Measurements from ENCODE around the gene PACRG.

The PACRG gene

DNA sequence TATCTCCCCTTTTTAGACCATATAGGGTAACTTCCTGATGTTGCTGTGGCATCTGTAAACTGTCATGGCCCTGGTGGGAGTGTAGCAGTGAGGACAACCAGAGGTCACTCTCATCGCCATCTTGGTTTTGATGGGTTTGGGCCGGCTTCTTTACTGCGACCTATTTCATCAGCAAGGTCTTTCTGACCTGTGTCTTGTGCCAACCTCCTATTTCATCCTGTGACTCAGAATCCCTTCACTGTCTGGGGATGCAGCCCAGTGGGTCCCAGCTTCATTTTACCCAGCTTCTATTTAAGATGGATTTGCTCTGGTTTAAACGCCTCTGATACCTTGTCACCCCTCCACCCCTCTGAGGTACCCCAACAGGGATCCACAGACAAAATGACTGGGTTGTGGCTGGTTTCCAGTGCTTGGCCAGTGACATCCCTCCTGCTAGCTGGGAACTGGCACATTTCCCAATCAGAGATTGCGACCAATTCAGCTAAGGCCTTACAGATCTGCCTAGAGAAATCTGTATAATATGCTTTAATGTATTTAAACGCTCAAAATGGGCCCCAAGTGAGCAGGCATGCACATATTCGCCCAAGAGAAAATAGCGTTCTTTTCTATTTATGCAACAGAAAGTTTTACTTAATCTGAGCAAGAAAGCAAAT lies 371.2 kb downstream of the PACRG start:
- no peak for DNase-seq

DNA sequence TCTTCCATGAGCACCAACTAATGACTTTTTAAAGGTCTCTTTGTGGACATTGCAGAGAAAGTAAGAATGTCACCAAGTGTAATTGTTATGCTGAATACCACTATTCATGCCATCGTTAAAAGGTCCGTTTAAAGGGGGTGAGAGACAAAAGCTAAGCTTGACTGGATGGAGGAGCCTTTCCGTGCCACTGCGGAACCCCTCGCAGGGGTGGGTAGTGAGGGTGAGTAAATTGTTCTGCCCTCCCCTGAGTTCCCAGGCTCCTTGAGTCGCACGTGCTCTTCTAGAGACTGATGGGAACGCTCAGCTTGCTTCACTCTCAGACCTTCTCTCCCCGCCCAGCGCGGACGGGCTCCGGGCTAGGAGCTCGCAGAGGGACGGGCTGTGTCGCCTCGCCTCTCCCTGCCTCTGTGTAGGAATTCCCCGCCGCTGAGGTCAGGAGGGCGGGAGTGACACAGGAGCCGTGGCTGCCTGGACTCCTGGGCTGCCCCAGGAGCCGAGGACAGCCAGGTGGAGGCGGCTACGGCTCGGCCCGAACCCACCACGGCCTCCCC lies 371.9 kb downstream of the PACRG start:
- DNase-seq: no peak

DNA sequence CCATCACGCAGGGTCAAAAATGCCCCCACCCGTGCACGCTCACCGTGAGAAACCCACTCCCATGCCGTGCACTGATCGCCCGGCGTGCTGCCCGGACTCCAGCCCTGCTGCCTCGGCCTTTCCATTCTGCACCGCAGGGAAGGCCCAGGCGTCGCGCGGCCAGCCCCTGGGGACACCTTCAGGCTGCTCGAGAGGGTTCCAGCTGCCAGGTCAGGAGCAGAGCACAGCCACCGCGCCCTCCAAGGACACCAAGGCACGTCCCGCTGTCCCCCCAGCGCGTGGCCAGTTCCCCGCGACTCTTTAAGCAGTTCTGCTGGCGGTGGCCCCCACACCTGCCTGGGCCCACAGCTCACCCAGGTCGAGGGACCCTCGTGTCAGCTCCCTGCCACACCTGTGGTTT lies 372.5 kb downstream of the PACRG start:
- DNase-seq: no peak

DNA sequence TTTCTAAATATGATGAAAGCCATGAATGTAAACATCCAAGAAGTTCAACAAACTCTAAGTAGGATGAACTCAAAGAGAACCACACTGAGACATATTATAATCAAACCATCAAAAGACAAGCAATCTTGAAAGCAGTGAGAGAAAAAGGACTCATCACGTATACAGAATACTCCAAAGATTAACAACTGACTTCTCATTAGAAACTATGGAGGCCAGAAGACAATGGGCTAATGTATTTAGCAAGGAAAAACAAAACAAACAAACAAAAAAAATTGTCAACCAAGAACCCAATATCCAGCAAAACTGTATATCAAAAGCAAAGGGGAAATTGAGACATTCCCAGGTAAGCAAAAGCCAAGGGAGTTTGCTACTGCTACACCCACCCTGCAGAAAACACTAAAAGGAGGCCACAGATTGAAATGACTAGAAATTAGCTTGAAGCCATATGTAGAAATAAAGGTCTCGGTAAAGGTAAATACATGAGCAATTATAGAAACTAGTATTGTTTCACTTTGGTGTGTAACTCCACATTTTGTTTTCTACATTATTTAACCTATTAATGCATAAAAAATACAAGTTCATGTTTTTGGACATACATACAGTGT lies 385.7 kb downstream of the PACRG start:
- no peak for DNase-seq

DNA sequence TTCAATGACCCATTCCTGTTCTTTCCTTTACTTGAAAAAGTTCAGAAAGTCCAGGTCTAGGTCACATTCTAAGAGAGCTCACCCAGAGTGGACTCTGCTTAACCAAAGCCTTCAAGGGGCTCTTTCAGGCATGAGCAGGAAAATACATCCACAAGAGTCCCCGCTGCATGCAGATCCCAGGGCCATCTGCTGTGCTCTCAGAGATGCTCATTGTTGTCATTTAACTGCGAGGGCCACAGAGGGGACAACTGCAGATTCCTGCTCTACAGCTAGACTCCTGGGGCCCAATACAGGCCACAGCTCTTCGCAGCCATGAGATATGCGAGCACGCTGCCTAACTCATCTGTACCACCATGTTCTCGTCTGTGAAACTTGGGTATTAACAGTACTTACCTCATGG lies 391.2 kb downstream of the PACRG start:
- no peak for DNase-seq

DNA sequence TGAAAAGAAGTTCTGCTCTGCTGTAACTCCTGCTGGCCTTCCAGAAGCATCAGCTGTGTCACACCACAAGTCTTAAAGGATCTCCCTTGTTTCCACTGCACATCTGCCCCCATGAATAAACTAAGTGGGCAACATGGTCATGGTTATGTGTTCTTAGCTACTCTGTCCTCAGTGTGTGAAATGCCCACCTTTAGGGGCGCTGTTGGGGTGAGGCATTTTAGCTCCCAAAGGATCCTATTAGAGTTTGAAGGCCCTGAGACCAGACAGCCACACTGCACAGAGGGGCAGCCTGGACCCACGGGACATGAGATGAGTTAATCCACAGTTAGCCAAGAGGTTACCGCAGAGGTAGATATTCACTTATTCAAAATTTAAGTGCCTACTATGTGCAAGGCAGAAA lies 392.4 kb downstream of the PACRG start:
- no peak for DNase-seq

DNA sequence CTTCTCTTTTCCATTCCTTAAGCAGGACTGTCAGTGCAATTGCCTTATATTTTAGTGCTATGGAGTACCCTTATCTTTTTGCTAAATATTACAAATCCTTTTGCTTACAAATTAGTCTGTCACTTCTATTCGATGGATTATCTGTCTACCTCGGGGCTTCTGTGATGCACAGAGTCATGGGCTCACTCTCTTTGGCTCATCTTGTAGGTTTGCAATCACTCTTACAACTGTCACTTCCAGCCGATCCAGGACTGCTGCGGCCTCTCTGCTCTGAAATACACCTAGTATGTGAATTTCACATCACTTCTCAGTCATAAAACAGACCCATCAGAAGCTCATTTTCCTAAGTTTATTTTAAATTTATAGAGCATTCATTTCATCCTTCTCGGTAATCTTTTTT lies 393.5 kb downstream of the PACRG start:
- DNase-seq: no peak

DNA sequence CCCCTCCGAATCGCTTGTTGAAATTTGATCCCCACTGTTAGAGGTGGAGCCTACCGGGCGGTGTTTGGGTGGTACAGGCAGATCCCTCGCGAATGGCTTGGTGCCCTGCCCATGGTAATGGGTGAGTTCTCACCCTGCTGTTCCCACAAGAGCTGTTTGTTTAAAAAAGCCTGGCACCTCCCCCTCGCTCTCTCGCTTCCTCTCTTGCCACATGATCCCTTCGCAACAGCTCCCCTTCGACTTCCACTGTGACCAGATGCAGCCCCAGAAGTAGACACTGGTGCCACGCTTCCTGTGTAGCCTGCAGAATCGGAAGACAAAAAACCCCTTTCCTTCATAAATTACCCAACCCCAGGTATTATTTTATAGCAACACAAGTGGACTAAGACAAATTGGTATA lies 394.6 kb downstream of the PACRG start:
- no peak for DNase-seq

DNA sequence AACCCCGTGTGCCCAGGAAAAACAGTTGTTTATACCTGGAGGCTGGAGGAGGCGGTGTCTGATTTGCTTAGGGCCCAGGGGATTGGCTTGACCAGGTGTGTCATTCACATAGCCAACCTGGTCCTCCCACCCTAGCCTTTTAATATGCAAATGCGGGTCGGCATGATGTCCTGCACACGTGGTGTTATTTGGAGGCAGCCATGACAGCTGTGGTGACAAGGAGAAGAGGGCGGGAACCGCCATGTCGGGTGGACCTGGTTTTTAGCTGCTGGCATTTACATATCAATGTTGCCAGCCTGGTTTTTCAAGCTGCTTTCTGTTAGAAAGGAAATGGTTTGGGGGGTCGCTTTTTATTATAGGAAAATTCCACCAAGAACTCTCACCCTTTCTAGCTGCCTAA lies 395.3 kb downstream of the PACRG start:
- DNase-seq: no peak

DNA sequence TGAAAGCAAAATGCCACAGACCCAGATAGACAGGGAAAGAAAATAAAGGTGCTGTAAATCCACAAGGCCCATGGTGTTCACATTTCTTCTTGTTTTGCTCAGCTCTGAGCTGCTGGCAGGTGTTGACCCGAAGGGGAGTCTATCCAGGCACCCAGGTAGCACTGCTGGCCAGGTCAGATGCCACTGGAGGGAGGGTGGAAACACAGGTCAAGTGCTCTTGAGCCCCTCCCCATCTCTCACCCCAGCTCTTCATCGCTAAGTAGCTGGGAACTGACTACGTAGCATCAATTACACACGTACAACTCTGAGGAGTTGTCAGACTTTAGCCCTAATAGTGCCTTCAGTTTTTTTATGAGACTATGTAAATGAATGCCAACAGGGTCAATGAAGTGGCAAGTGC lies 399.0 kb downstream of the PACRG start:
- no peak for DNase-seq

DNA sequence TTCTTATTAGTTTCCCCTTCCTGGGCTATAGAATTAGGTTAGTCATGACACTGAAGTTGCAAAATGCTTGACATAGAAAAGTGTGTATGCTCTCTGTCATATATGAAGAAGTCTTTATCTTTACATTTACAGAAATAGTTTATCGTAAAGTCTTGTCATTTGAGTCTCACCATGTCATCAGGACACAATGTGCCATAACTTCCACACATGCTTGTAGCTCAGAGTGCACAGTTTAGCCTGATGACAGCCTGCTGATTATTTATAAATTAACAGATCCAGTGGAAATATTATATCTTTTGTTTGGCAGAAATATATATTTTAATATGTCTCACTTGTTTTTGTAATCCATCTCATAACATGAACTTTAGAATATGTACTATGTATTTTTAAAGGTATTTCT lies 399.8 kb downstream of the PACRG start:
- no peak for DNase-seq

DNA sequence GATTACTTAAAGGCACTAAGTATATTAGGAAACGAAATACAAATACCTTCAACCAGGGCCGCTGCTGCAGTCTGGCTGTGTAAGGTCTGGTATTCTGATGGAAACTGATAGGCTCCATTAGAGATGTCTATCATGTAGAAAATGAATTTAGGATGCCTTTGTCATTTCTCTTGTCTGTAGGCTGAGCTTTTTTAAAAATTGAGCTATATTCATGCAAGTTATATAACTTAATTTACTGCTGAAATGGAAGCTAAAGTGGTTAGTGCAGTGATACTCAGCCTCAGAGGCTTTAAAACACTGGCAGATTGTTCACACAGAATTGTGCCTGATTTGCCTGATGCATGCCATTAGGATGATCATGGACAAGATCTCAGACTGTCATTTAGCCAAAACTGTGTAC lies 400.6 kb downstream of the PACRG start:
- no peak for DNase-seq

DNA sequence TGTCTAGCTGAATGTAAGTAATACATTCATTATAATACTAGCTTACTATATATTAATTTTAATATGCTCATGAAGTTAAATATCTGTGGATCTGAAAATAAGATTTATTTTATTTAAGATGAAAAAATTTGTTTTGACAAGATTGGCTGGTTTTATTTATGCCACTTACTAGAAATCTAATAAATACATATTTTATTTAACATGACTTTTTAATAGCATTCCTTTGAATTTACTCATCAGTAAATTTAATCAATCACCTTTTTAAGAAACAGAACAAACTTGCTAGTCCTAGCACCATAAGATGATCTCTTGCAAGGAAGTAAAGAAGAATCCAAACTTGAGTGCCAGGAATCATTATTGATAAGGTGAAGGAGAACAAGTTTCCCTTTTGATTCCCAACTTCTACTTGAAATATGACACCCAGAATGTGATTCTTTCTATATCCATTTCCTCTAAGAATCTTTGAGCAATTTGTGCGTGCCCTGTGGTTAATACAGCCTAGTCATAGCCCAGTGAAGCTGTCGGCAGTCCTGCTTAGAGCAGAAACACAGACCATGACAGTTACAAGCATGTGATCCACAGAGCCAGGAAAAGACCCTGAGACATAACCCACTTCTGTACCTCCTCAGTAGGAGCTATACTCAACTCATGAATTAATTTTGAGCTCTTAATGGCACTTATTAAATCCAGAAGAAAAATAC lies 404.4 kb downstream of the PACRG start:
- DNase-seq: no peak

DNA sequence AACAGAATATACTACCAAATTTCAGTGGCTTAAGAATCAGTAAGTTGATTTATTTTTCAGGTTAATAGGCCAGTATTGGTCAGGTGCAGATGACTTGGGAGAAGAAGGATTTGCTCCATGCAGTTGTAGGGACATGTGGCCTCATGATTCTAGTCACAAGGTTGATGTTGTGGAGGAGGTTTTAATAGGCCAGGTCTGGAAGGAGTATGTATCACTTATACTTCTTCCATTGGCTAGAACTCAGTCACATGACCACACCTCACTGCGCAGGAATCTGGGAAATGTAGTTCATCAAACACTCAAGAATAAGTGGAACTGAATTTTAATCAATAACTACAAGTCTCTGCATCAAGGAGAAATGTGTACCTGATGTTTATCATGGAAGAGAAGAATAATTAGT lies 405.2 kb downstream of the PACRG start:
- no peak for DNase-seq

DNA sequence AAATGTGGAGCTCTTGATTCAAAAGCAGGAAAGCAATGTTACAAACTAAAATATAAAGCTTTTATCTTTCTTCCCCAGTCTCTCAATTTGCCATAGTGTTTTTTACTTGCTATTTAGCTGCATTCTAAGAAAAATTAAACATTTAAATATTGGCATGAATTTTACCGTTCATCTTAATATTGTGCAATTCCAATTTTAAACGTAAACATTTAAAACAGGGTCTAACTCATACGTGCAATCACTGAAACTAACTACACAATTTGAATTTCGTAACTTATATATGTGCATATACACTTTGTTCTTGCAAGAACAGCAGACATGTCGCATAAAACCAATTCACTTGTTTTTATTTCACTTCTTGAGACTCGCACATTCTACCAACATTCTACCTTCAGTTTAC lies 405.9 kb downstream of the PACRG start:
- DNase-seq: no peak

DNA sequence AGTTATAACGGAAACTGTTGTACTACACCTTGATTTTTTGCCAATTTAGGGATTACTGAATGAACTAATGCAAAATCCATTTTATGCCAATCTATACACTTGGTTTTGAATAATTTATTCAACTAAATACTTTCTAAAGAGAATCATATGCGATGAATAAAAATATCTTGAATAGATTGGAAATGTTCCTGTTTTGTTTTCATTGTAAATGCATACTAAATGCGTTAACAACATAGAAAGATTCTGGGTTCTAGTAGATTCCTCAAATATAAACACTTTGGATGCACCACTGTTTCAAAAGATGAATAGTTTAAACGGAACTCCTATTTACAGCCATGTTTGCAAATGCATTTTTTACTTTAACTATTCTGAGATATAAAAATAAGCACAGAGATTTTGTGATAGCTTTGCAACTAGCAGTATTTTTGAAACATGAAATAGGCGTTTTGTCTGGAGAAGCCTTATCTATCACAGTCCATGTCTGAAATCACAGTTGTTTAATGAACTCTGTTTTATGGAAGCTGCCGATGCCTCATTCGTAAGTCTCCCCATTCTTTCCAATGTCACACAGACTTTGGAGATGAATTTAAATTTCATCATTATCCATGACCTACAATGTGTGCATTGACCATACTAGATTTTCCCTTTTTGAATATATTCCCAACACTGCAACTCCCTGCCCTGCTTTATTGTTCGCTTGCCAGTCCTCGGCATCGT lies 409.1 kb downstream of the PACRG start:
- no peak for DNase-seq

DNA sequence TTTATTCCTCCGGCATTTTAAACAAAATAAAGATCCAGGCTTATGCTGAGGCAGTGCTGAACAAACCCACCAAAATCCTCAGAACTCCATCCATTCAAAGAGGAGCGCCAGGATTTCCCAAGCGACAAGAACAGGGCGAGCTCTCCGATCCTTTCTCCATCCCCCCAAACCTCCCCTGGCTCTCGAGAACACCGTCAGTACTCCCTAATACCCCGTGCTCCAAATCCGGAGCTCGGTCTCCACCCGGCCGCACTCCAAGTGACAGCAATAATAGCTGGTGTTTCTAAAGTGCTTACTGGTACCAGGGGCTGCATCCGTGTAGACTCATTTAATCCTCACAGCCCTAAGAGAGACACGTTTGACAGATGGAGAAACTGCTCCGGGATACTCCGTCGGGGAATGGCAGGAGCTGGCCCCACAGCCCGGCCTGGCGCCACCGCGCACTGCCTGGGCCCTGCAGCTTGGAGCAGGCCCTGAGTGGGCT lies 409.7 kb downstream of the PACRG start:
- DNase-seq: no peak

DNA sequence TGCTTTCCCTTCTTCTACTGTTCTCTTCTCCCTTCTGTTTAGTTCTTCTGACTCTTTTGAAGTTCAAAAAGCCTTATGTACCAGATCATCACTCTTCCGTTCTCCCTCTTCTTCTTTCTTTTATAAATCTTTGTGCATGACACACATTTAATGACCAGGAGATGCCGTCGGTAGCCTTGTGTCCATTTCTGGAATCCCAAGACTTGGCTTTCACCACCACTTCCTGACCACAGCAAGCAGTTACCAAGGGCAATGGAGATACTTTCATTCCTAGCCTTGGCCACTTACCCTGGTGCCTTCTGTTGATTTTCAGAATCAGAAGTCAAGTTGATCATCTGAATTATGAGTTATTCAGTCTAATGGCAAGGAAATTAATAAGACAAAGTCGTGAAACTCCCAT lies 418.3 kb downstream of the PACRG start:
- no peak for DNase-seq

DNA sequence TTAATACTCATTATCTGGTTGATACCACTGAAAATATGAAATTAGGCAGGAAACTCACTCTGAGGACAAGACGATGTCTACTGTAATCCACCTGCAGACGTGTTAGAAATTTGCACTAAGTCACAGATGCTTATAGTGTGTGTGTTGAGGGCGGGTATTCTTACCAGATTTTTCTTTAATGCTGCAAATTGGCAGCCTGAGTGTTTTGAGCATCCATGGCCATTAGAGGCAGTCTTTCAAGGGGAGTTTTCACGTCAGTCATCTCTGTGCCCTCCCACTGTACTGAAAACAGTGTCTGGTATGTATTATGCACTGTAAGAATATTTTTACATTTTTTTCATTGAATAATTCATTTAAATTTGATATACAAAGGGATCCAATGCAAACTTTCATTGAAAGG lies 420.2 kb downstream of the PACRG start:
- no peak for DNase-seq

DNA sequence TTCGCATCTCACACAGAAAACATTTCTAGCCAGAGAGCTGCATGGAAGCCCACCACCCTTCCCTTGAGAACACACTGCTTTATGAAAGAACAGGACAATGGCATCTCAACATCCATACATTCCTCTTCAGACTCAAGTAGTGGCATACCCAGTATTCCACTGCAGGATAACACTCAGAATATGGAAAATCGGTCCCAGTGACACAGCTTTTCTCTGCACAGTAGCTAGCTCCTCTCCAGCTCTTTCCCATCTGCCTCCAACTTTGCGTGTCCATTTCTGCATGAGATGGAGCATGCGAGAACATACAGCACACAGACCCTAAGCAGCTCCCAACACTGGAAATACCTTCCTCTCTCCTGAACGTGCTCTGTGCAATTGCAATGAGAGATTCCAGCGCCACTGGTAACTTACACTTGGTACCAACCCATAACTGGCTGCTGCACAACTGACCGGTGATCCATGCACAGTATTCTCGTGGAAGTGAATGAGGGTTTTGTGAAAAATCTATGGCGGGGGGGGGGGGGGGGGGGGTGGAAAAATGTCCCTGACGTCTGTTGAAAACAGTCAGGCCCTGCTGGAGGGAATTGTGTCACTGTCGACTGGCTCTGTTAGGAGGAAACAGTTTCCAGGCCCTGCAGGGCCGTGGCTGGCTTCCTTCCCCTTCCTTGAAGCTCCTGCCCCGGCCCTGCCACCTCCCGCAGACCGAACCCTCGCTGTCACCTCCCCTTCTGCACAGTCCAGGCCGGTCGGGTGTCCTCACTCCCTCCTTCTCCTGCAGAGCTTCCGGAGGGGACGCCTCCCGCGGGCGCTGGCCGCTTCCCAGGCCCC lies 420.9 kb downstream of the PACRG start:
- DNase-seq: peak; percentile 4

DNA sequence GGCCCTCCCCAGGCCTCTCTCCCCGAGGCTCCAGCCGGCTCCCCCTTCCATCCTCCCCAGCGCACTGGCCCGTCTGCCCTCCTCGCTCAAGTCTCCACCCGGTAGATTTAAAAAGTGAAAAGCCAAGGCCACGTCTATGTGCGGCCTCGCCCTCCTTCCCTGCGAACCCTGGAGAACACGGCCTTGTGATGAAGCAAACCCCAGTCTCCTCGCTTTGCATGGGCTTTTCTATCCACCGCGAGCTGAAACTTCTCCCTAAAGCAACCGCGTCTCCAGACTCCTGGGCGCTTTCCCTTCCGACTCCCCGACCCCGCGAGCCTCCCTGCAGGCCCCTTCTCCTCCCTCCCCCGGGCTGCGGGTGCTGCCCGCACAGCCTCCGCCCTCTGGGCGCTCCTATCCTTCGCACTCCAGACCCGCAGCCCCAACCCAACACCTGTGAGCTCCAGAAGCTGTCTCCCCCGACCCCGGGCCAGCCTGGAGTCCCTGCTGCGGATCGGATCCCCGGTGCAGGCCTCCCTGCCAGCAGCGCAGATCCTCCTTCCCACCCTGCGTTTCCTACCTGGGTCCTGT lies 421.6 kb downstream of the PACRG start:
- DNase-seq: no peak

DNA sequence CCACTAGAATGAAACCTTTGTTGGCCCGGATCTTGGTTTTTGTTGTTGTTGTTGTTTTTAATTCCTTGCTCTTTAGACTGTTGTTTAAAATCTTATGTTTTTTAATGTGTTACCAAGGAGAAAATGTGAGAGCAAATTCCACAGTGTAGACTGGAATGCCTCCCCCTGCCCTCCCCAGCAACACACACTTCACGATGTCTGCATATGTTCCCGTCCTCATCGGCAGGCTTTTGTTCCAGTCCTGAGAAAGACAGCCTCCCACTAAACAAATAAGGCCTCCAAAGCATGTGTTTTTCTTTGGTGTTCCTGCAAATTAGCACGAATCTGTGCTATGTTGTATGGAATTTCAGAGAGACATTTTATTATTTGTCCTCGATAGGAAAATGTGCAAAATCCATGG lies 423.4 kb downstream of the PACRG start:
- no peak for DNase-seq

All from hematopoietic multipotent progenitor cell treated with erythropoietin and hydrocortisone succinate and interleukin-3 and kit ligand, for 4 days (in vitro differentiated cells).